Testis (tissue), 3 donors: ENCODE results near the gene LMBR1L. TPM values are rescaled to one million over a fixed set of nuclear protein-coding genes. Genes with fewer than 3 reads are reported as not detected.
A peak's percentile ranks its signal among the peaks of the same experiment; 100 is the strongest.
"Not testable (repeated sequence)": the region's sequence is repeated elsewhere in the genome, so short reads cannot be mapped to it uniquely, and the experiment has no call there.

ENCODE experiments used
- DNase-seq: peaks from one replicate; pipeline ENCODE4 v3.0.0-alpha.2; 2019
- H3K27ac ChIP-seq, 2 donors: fragments of 200-600 bp; sonication (generic); one replicate each; pipeline ENCODE4 v1.5.1; 2019
- H3K27me3 ChIP-seq: fragments of 200-600 bp; sonication (generic); one replicate; pipeline ENCODE4 v1.5.1; 2019
- H3K36me3 ChIP-seq: fragments of 200-600 bp; sonication (generic); one replicate; pipeline ENCODE4 v1.5.1; 2017; ENCODE audit warnings: low read depth; ENCODE audit errors: missing control alignments
- H3K4me1 ChIP-seq: fragments of 200-600 bp; sonication (generic); one replicate; pipeline ENCODE4 v1.5.1; 2019
- H3K4me3 ChIP-seq, 2 donors: fragments of 200-600 bp; sonication (generic); one replicate each; pipeline ENCODE4 v1.5.1; 2017 to 2019
- H3K9me3 ChIP-seq: fragments of 200-600 bp; sonication (generic); one replicate; pipeline ENCODE4 v1.5.1; 2017
- POLR2A ChIP-seq: fragments of 450-650 bp; IDR thresholded peaks from one replicate; pipeline ENCODE4 v1.6.1; 2017; ENCODE audit warnings: antibody characterized with exemption, mild to moderate bottlenecking, moderate library complexity
- WGBS, 2 donors: methylation state at CpG; one replicate each; pipeline ENCODE4 v1.1.5; 2018; 5-methylcytosine and 5-hydroxymethylcytosine counted together
- intact Hi-C: fragments of 100-400 bp; cut with DNase I; formaldehyde crosslinking; loops from one replicate; pipeline ENCODE4 v1.15.1; 2023; ENCODE audit warnings: low total_unique reads
- polyA plus RNA-seq: library from polyadenylated mRNA; stranded (reverse); fragments of 350-450 nt; fragmentation: Illumina TruSeq; extraction: RNeasy Lipid Tissue Mini Kit (QIAGEN cat#74804); gene quantifications from one replicate; pipeline ENCODE4 v1.2.3, GENCODE V29; 2014; ENCODE audit warnings: low read depth, low replicate concordance; ENCODE audit not compliant: insufficient read depth
- total RNA-seq, 2 donors: library from RNA; depleted of rRNA; stranded (reverse); fragments of >200 nt; gene quantifications; one replicate each; pipeline ENCODE4 v1.2.3, GENCODE V29; 2016
- TF ChIP-seq, protein P1 (sequence below), 3 experiments: fragments of 450-650 bp in 2 of 3; fragments of 200-600 bp in 1 of 3; sonication (generic) in 1 of 3; IDR thresholded peaks; one replicate each; pipeline ENCODE4 v1.5.1; 2016 to 2019; ENCODE audit warnings: antibody characterized with exemption in 3 of 3, mild to moderate bottlenecking in 2 of 3, moderate library complexity in 1 of 3

LMBR1L gene
- total and polyA plus RNA-seq, 3 donors from 2014 or later: 178 to 265 (median 223) TPM

DNA sequence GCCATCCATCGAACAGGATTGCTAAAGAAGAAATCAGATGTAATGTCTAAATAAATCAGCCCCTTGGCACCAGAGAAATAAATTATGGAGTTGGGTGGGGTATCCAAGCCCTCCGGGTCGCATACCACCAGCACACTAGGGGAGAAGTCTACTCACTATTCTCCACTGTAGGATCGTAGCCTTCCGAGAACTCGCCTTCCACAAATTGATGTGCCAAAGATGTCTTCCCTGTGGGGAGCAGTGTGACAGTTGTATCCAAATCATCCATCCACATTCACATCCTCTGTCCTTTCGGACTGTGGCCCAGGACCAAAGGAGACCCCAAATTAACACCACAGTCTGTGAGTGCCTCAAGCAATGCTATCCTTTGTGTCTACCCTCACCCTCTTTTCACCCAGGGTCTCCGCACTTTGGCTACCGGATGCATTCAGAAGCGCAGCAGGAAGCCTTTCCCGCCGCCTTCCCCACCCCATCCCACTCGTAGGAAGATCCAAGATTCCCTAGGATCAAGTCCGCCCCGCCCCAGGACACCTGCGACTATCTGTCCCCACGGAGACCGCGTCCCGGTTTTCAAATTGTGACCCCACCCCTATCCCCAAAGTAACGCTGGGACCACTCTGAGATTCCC, 41.7 kb downstream of the LMBR1L start:
- H3K27me3 ChIP-seq: no peaks in the 10 kb centered on the region
- intact Hi-C loops: no loop called here
- 10 to 17% methylated on average over 21 of the region's 21 CpGs for WGBS, 2 donors
- no peak for DNase-seq
- peak overlapping the region; percentile 70 to 76 for H3K4me3 ChIP-seq
- H3K9me3 ChIP-seq: no peaks in the 10 kb centered on the region
- no peaks in the 10 kb centered on the region for H3K36me3 ChIP-seq
- H3K27ac ChIP-seq: peak overlapping the region in 1 of 2 donors; percentile 69
- no peak for TF ChIP-seq POLR2A
- TF ChIP-seq, protein P1, sequence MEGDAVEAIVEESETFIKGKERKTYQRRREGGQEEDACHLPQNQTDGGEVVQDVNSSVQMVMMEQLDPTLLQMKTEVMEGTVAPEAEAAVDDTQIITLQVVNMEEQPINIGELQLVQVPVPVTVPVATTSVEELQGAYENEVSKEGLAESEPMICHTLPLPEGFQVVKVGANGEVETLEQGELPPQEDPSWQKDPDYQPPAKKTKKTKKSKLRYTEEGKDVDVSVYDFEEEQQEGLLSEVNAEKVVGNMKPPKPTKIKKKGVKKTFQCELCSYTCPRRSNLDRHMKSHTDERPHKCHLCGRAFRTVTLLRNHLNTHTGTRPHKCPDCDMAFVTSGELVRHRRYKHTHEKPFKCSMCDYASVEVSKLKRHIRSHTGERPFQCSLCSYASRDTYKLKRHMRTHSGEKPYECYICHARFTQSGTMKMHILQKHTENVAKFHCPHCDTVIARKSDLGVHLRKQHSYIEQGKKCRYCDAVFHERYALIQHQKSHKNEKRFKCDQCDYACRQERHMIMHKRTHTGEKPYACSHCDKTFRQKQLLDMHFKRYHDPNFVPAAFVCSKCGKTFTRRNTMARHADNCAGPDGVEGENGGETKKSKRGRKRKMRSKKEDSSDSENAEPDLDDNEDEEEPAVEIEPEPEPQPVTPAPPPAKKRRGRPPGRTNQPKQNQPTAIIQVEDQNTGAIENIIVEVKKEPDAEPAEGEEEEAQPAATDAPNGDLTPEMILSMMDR (IDR thresholded peaks at IDR 0.05): no peak
- H3K4me1 ChIP-seq: peaks cover under 1% of the 10 kb centered on the region

DNA sequence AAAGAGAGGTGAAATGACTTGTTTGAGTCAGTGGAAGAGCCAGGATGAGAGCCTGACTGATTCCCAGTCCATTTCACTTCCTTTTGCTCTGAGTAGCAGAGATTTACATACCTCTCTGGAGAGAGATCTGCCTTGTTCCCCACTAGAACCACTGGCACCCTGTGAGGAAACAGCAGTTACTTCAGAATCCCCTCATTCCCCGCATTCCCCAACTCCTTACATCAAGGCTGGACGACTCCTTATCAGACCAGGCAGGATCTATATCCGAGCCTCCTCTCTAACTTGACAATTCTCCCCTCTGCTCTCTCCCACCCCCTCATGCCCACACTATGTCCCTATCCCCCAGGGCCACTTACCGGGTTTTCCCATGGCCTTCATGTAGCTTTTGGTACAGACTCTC, 44.5 kb downstream of the LMBR1L start:
- 67 to 72% methylated on average over 4 of the region's 4 CpGs for WGBS, 2 donors
- intact Hi-C loops: no loop called here
- Histone ChIP-seq H3K4me1 (peaks cover 4% of the 10 kb centered on the region), H3K27ac (no peak overlapping the region), H3K27me3 (no peaks in the 10 kb centered on the region), H3K9me3 (no peaks in the 10 kb centered on the region), H3K4me3 (no peak overlapping the region), H3K36me3 (no peaks in the 10 kb centered on the region)
- no peak for TF ChIP-seq POLR2A
- TF ChIP-seq, protein P1 (IDR thresholded peaks at IDR 0.05): no peak
- DNase-seq: no peak

DNA sequence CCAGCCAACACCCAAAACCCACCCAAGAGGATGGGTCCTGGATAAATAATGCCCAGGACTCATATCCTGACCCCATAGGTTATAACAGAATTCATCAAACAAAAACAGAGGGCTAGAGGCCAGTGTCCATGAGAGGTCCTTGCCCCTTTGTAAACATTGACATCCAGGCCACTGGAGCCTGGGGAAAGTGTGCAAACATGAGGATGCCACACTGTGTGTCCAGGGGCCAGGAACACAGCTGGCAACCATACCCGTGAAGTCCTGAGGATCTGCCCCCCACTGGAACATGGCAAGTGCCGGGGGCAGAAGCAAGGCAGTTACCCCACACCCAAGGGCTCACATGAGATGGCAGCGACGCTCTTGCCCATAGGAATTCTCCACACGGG, 45.9 kb downstream of the LMBR1L start:
- H3K9me3 ChIP-seq: no peaks in the 10 kb centered on the region
- no peak for TF ChIP-seq POLR2A
- TF ChIP-seq, protein P1 (IDR thresholded peaks at IDR 0.05): no peak
- intact Hi-C loops: no loop called here
- 92% methylated on average over 5 of the region's 5 CpGs for WGBS, 2 donors
- H3K4me1 ChIP-seq: peaks cover 4% of the 10 kb centered on the region
- no peaks in the 10 kb centered on the region for H3K36me3 ChIP-seq
- no peak overlapping the region for H3K4me3 ChIP-seq
- no peak for DNase-seq
- no peak overlapping the region for H3K27ac ChIP-seq
- no peaks in the 10 kb centered on the region for H3K27me3 ChIP-seq

DNA sequence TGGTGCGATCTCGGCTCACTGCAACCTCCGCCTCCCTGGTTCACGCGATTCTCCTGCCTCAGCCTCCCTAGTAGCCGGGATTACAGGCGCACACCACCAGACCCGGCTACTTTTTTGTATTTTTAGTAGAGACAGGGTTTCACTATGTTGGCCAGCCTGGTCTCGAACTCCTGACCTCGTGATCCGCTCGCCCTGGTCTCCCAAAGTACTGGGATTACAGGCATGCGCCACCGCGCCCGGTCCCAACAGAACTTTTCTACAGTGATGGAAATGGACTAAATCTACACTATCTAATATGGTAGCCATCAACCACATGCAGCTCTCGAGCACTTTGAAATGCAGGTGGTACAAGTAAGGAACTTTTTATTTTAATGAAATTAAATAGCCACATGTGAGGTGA, 48.7 kb downstream of the LMBR1L start:
- H3K4me3 ChIP-seq, H3K9me3 ChIP-seq, H3K27ac ChIP-seq, H3K27me3 ChIP-seq, H3K36me3 ChIP-seq, intact Hi-C loops, DNase-seq: not testable (repeated sequence)
- 63 to 77% methylated on average over 17 of the region's 17 CpGs for WGBS, 2 donors
- H3K4me1 ChIP-seq: peaks cover 24% of the 10 kb centered on the region

DNA sequence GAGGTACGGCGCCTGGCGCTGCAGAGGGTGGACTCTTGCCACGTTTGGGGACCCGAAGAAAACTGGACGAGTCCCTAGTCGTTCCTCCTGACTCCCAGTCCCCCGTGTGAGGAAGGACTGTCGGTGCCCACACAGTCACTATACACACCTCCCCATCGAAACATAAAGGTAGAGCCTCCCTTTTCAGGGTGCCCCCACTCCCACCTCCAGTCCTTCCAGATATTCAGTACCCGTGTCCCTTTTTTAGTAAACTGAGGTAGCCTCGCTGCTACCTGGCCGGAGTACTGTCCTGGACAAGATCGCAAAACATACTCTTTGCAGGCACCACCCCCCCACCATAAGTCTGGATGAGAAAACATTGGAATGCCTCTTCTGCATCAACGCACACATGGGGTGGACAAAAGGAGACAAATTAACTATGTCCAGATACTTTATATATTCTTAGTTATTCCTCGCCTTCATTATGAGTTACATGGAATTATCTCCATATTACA, 49.4 kb downstream of the LMBR1L start:
- Histone ChIP-seq H3K4me1 (peaks cover 31% of the 10 kb centered on the region), H3K27me3 (no peaks in the 10 kb centered on the region), H3K36me3 (no peaks in the 10 kb centered on the region), H3K4me3 (peak overlapping the region; percentile 92 to 100), H3K9me3 (no peaks in the 10 kb centered on the region), H3K27ac (peak overlapping the region; percentile 96 to 98)
- intact Hi-C loops: no loop called here
- TF ChIP-seq, protein P1 (IDR thresholded peaks at IDR 0.05): no peak
- DNase-seq: no peak
- WGBS, 2 donors: 5 to 6% methylated on average over 15 to 16 of the region's 16 CpGs
